ENCODE measurements around the gene GPI.
"Not testable (repeated sequence)": the region's sequence is repeated elsewhere in the genome, so short reads cannot be mapped to it uniquely, and the experiment has no call there.

- not testable (repeated sequence) for TF ChIP-seq CTCF (conservative IDR thresholded peaks at IDR 0.05; ENCODE audit: low read depth, low read length); EZH2phosphoT487 (IDR thresholded peaks at IDR 0.05; ENCODE audit: borderline replicate concordance, low read length)
Measured at GRCh38 chr19:34400844-34401243, 35.8 kb downstream of the GPI start.

Data from PC-3 (cell line).